Gastroesophageal sphincter (tissue), 4 donors: ENCODE measurements around the gene TM9SF2. TPM values are rescaled to one million over a fixed set of nuclear protein-coding genes. Genes with fewer than 3 reads are reported as not detected.

Experiments
- ATAC-seq: fragments of 150-250 bp; one replicate; pipeline ENCODE4 v1.9.1; 2016; ENCODE audit warnings: mild to moderate bottlenecking, moderate library complexity
- H3K27ac ChIP-seq, 4 donors: fragments of 200-600 bp; sonication (generic) in 3 of 4; 1 replicate in 3 of 4; 2 replicates in 1 of 4; pipeline ENCODE4 v1.5.1; 2016 to 2019
- H3K27me3 ChIP-seq: fragments of 200-600 bp; sonication (generic); one replicate; pipeline ENCODE4 v1.5.1; 2019
- H3K36me3 ChIP-seq, 2 donors: fragments of 200-600 bp; sonication (generic); one replicate each; pipeline ENCODE4 v1.5.1; 2019; ENCODE audit warnings: control low read depth in 1 of 2
- H3K4me1 ChIP-seq, 3 donors: fragments of 200-600 bp; sonication (generic); 1 replicate in 2 of 3; 2 replicates in 1 of 3; pipeline ENCODE4 v1.5.1; 2016 to 2019; ENCODE audit warnings: control low read depth in 2 of 3
- H3K4me3 ChIP-seq, 2 donors: fragments of 200-600 bp; sonication (generic); one replicate each; pipeline ENCODE4 v1.5.1; 2019; ENCODE audit warnings: mild to moderate bottlenecking in 1 of 2, moderate library complexity in 1 of 2
- H3K9me3 ChIP-seq, 3 donors: fragments of 200-600 bp; sonication (generic); one replicate each; pipeline ENCODE4 v1.5.1; 2017 to 2019; ENCODE audit warnings: control low read depth in 2 of 3
- EP300 ChIP-seq: sonication (generic); formaldehyde crosslinking; IDR thresholded peaks from one replicate; pipeline ENCODE4 v1.6.1; 2017; ENCODE audit warnings: antibody characterized with exemption, mild to moderate bottlenecking
- POLR2A ChIP-seq, 2 donors: fragments of 450-650 bp; IDR thresholded peaks; one replicate each; pipeline ENCODE4 v1.6.1; 2017; ENCODE audit warnings: antibody characterized with exemption in 2 of 2, mild to moderate bottlenecking in 2 of 2, moderate library complexity in 1 of 2
- POLR2AphosphoS5 ChIP-seq: sonication (generic); formaldehyde crosslinking; IDR thresholded peaks from one replicate; pipeline ENCODE4 v1.6.1; 2017; ENCODE audit warnings: antibody characterized with exemption
- WGBS, 2 donors: methylation state at CpG; one replicate each; pipeline ENCODE4 v1.1.5; 2018; ENCODE audit warnings: low coverage in 1 of 2; 5-methylcytosine and 5-hydroxymethylcytosine counted together
- total RNA-seq, 4 donors: library from RNA; depleted of rRNA; stranded (reverse); fragments of >200 nt; gene quantifications; one replicate each; pipeline ENCODE4 v1.1.0, GENCODE V29; 2016
- TF ChIP-seq, protein P1 (sequence below), 4 experiments: fragments of 200-600 bp in 2 of 4; fragments of 450-650 bp in 2 of 4; sonication (generic) in 1 of 4; IDR thresholded peaks; one replicate each; pipeline ENCODE4 v1.5.1; 2017 to 2019; ENCODE audit warnings: antibody characterized with exemption in 4 of 4, mild to moderate bottlenecking in 2 of 4, moderate library complexity in 2 of 4

The TM9SF2 gene
- total RNA-seq, 4 donors from 2014 or later: 63.9 to 114 (median 71.7) TPM

DNA sequence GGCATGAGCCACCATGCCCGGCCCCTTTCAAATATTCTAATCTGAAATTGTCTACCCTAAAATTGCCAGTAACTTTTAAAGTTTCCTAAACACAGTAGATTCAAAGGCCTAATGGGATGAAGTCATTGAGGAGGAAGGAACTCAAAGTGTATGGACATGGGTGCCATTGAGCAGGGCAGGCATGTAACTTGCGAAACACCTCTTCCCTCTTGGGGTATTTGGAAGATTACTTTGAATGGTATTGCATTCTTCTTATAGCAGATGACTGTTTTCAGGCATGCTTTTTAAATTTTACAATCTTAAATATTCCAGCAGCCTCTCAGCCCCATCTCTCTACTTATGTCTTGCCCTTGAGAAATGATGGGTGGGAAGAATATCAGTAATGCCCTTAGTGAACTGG is 21.0 kb downstream of the TM9SF2 start:
- Histone ChIP-seq H3K4me3 (no peak overlapping the region), H3K9me3 (no peaks in the 10 kb centered on the region), H3K36me3 (peaks cover 0 to 80% of the 10 kb centered on the region in 2 donors), H3K4me1 (peaks cover 0 to 3% (median 0%) of the 10 kb centered on the region in 3 donors), H3K27ac (no peak overlapping the region), H3K27me3 (no peaks in the 10 kb centered on the region)
- ATAC-seq: no peak
- TF ChIP-seq POLR2A (IDR thresholded peaks at IDR 0.05) (no peak), EP300 (no peak), POLR2AphosphoS5 (no peak)
- TF ChIP-seq, protein P1, sequence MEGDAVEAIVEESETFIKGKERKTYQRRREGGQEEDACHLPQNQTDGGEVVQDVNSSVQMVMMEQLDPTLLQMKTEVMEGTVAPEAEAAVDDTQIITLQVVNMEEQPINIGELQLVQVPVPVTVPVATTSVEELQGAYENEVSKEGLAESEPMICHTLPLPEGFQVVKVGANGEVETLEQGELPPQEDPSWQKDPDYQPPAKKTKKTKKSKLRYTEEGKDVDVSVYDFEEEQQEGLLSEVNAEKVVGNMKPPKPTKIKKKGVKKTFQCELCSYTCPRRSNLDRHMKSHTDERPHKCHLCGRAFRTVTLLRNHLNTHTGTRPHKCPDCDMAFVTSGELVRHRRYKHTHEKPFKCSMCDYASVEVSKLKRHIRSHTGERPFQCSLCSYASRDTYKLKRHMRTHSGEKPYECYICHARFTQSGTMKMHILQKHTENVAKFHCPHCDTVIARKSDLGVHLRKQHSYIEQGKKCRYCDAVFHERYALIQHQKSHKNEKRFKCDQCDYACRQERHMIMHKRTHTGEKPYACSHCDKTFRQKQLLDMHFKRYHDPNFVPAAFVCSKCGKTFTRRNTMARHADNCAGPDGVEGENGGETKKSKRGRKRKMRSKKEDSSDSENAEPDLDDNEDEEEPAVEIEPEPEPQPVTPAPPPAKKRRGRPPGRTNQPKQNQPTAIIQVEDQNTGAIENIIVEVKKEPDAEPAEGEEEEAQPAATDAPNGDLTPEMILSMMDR (IDR thresholded peaks at IDR 0.05): no peak
- 93 to 100% methylated on average over 1 to 2 of the region's 2 CpGs for WGBS, 2 donors

DNA sequence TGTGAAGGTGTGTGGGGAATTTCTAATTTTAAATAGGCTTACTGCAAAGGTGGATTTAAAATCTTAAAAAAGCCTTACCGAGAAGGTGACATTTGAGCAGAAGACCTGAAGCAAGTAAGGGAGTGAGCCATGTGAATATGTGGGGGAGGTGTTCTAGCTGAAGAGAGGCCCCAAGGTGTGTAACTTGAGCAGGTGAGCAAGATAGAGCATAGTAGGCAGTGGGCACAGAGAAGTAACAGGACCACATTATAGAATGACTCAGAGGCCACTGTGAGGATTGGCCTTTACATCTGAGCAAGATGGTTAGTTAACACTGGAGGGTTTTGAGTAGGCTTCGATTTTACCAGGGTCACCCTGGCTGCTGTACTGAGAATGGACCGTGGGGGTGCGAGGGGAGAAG is 22.6 kb downstream of the TM9SF2 start:
- whole genome bisulfite sequencing, 2 donors: 92 to 93% methylated on average over 3 of the region's 4 CpGs
- no peak overlapping the region for H3K4me3 ChIP-seq
- peaks cover 0 to 75% of the 10 kb centered on the region in 2 donors for H3K36me3 ChIP-seq
- H3K9me3 ChIP-seq: no peaks in the 10 kb centered on the region
- no peaks in the 10 kb centered on the region for H3K27me3 ChIP-seq
- no peak for ATAC-seq
- H3K4me1 ChIP-seq: no peaks in the 10 kb centered on the region
- TF ChIP-seq, protein P1 (IDR thresholded peaks at IDR 0.05): no peak
- TF ChIP-seq POLR2AphosphoS5: no peak
- no peak for TF ChIP-seq EP300
- TF ChIP-seq POLR2A (IDR thresholded peaks at IDR 0.05): no peak
- no peak overlapping the region for H3K27ac ChIP-seq

DNA sequence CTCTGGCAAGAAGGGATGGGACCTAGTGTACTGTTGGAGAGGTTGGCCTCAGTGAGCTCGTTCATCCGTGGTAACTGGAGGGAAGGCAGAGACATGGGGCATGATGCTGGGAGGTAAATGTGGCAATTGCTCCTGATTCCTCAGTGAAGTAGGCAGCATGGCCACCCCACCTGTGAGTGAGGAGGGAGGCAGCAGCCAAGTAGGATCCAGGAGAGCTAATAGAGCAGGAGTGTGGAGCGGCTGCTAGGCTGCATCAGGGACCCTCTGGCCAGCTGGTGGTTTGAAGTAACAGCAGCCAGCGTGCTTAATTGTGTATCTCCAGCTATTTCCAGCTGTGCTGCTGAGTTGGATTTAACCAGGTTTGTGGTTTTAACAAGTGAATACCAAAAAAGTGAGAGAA is 24.7 kb downstream of the TM9SF2 start:
- Histone ChIP-seq H3K9me3 (no peaks in the 10 kb centered on the region), H3K4me1 (no peaks in the 10 kb centered on the region), H3K36me3 (peaks cover 0 to 76% of the 10 kb centered on the region in 2 donors), H3K4me3 (no peak overlapping the region), H3K27ac (no peak overlapping the region), H3K27me3 (no peaks in the 10 kb centered on the region)
- no peak for ATAC-seq
- TF ChIP-seq POLR2AphosphoS5: no peak
- TF ChIP-seq, protein P1 (IDR thresholded peaks at IDR 0.05): no peak
- 85 to 92% methylated on average over 2 to 4 of the region's 4 CpGs for WGBS, 2 donors

DNA sequence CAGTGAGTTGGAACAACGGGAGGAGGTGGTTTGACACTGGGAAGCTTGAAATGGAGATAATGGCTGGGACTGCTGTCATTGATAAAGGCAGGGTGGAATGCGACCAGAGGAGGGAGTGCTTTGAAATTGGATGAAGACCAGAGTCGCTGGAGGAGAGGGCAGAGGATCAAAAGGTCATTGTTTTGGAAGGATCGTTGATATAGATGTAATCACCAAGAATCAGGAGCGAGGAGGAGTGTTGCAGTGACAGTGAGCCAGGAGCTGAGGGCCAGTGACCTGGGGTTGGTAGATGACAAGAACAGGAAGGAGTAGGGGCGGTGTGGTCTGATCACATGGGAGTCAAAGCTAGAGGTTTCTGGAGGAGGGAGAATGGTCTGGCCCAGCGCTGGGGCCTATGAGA is 25.3 kb downstream of the TM9SF2 start:
- TF ChIP-seq, protein P1 (IDR thresholded peaks at IDR 0.05): no peak
- no peak for TF ChIP-seq POLR2A (IDR thresholded peaks at IDR 0.05)
- no peak for TF ChIP-seq EP300
- no peak for TF ChIP-seq POLR2AphosphoS5
- Histone ChIP-seq H3K36me3 (peaks cover 0 to 76% of the 10 kb centered on the region in 2 donors), H3K27me3 (no peaks in the 10 kb centered on the region), H3K4me1 (no peaks in the 10 kb centered on the region), H3K27ac (no peak overlapping the region), H3K9me3 (no peaks in the 10 kb centered on the region), H3K4me3 (no peak overlapping the region)
- 66 to 69% methylated on average over 4 to 7 of the region's 7 CpGs for WGBS, 2 donors
- ATAC-seq: no peak

DNA sequence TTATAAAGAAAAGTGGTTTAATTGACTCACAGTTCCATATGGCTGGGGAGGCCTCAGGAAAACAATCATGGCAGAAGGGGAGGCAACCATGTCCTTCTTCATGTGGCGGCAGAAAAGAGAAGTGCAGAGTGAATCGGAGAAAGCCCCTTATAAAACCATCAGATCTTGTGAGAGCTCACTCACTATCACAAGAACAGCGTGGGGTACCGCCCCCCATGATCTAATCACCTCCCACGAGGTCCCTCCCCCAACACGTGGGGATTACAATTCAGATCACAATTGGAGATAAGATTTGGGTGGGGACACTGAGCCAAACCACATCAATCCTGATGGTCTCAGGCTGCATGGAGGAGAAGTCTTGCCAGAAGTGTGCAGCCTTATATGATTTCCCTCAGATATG is 26.0 kb downstream of the TM9SF2 start:
- no peak overlapping the region for H3K27ac ChIP-seq
- no peaks in the 10 kb centered on the region for H3K9me3 ChIP-seq
- no peaks in the 10 kb centered on the region for H3K4me1 ChIP-seq
- no peak for ATAC-seq
- H3K36me3 ChIP-seq: peaks cover 0 to 72% of the 10 kb centered on the region in 2 donors
- H3K27me3 ChIP-seq: no peaks in the 10 kb centered on the region
- no peak overlapping the region for H3K4me3 ChIP-seq
- 74% methylated on average over 4 of the region's 6 CpGs; no CpG with 5 or more reads in 1 of the 2 donors for WGBS, 2 donors
- TF ChIP-seq, protein P1 (IDR thresholded peaks at IDR 0.05): no peak
- TF ChIP-seq POLR2A (IDR thresholded peaks at IDR 0.05) (no peak), EP300 (no peak), POLR2AphosphoS5 (no peak)
